K562 (cell line): Measurements from ENCODE around the gene NOL4L. TPM values are rescaled to one million over a fixed set of nuclear protein-coding genes. Genes with fewer than 3 reads are reported as not detected.

Experiments used
- ARNT ChIP-seq, 2 experiments: fragments of 450-650 bp; IDR thresholded peaks; 2 replicates each; pipeline ENCODE4 v1.6.1; 2016; ENCODE audit warnings: mild to moderate bottlenecking in 1 of 2
- C11orf30 ChIP-seq: fragments of 450-650 bp; IDR thresholded peaks from 2 replicates; pipeline ENCODE4 v1.6.1; 2016; ENCODE audit warnings: low read depth, mild to moderate bottlenecking
- CHD2 ChIP-seq: IDR thresholded peaks from 2 replicates; pipeline ENCODE4 v1.6.1; 2011; ENCODE audit warnings: low read depth, low read length
- EP400 ChIP-seq: fragments of 450-650 bp; IDR thresholded peaks from 2 replicates; pipeline ENCODE4 v1.6.1; 2017; ENCODE audit warnings: antibody characterized with exemption, mild to moderate bottlenecking, moderate library complexity
- MBD2 ChIP-seq: sonication (generic); IDR thresholded peaks from 2 replicates; pipeline ENCODE4 v1.6.1; 2016; ENCODE audit warnings: low read depth, borderline replicate concordance
- NFYB ChIP-seq: IDR thresholded peaks from 2 replicates; pipeline ENCODE4 v1.6.1; 2011; ENCODE audit warnings: mild to moderate bottlenecking, moderate library complexity; ENCODE audit not compliant: insufficient read length; ENCODE audit errors: extremely low read depth
- POLR2A ChIP-seq: fragments of 450-650 bp; conservative IDR thresholded peaks from 2 replicates; pipeline ENCODE4 v1.6.1; 2016
- POLR2G ChIP-seq: fragments of 200-400 bp; formaldehyde crosslinking; IDR thresholded peaks from 2 replicates; pipeline ENCODE4 v1.6.1; 2017; ENCODE audit warnings: low read depth, mild to moderate bottlenecking, antibody characterized with exemption, low read length, moderate library complexity
- PRMT5 ChIP-seq: sonication (generic); formaldehyde crosslinking; IDR thresholded peaks from 2 replicates; pipeline ENCODE4 v1.5.0; 2020; ENCODE audit warnings: missing genetic modification reagents
- RBFOX2 ChIP-seq: fragments of 200-400 bp; formaldehyde crosslinking; IDR thresholded peaks from 2 replicates; pipeline ENCODE4 v1.6.1; 2017; ENCODE audit warnings: low read depth, mild to moderate bottlenecking, low read length, moderate library complexity
- SNRNP70 ChIP-seq: fragments of 200-400 bp; formaldehyde crosslinking; optimal IDR thresholded peaks from 2 replicates; pipeline ENCODE3; 2017; ENCODE audit warnings: low read depth, low read length
- STAT5B ChIP-seq: fragments of 250-450 bp; sonication (Bioruptor Pico); IDR thresholded peaks from 2 replicates; pipeline ENCODE4 v1.8.0; 2021; ENCODE audit warnings: mild to moderate bottlenecking, inconsistent platforms
- ZNF134 ChIP-seq: fragments of 250-450 bp; sonication (Bioruptor Pico); conservative IDR thresholded peaks from 2 replicates; pipeline ENCODE4 v1.4.0; 2020
- ZNF551 ChIP-seq: fragments of 250-450 bp; sonication (Bioruptor Pico); IDR thresholded peaks from 2 replicates; pipeline ENCODE4 v1.5.0; 2021; ENCODE audit warnings: mild to moderate bottlenecking, moderate library complexity
- polyA plus RNA-seq, 8 experiments: library from polyadenylated mRNA; depleted of rRNA in 4 of 8; stranded (reverse) in 5 of 8; unstranded in 3 of 8; fragments of >200 nt; fragmentation: Nextera tagmentation in 2 of 8; fragmentation: Illumina TruSeq in 1 of 8; extraction: Ambion mirVana in 2 of 8; extraction: Trizol in 1 of 8; gene quantifications; 2 replicates each; pipeline versions ENCODE4 v1.2.1 to v1.2.3, GENCODE V29; 2011 to 2014; ENCODE audit warnings: inconsistent platforms in 1 of 8, missing spikeins in 1 of 8
- total RNA-seq, 7 experiments: library from RNA; depleted of rRNA in 6 of 7; stranded (reverse); fragments of >200 nt in 6 of 7; fragmentation: Illumina TruSeq in 2 of 7; extraction: Trizol in 2 of 7; gene quantifications; 2 replicates each; pipeline versions ENCODE4 v1.2.1 to v1.2.3, GENCODE V29; 2011 to 2021; ENCODE audit warnings: low replicate concordance in 1 of 7
- TF ChIP-seq, protein P1 (sequence below): fragments of 150-350 bp; conservative IDR thresholded peaks from 2 replicates; pipeline ENCODE4 v1.6.1; 2014; ENCODE audit warnings: low read length
- TF ChIP-seq, protein P2 (sequence below): fragments of 450-650 bp; IDR thresholded peaks from 2 replicates; pipeline ENCODE4 v1.6.1; 2018; ENCODE audit not compliant: partially characterized antibody
- TF ChIP-seq, protein P3 (sequence below): fragments of 150-350 bp; IDR thresholded peaks from 2 replicates; pipeline ENCODE4 v1.6.1; 2014; ENCODE audit warnings: low read depth, mild to moderate bottlenecking, low read length, borderline replicate concordance
- TF ChIP-seq, protein P4 (sequence below): sonication (generic); formaldehyde crosslinking; IDR thresholded peaks from 2 replicates; pipeline ENCODE4 v1.8.0; 2022; ENCODE audit warnings: missing genetic modification reagents, mild to moderate bottlenecking, moderate library complexity, borderline replicate concordance

Gene NOL4L
- total and polyA plus RNA-seq, 9 of the 15 experiments (the other 6 are each of a cell fraction or from before 2014, with no cell fraction given) = 5.1 to 36.2 (median 13.6) TPM

DNA sequence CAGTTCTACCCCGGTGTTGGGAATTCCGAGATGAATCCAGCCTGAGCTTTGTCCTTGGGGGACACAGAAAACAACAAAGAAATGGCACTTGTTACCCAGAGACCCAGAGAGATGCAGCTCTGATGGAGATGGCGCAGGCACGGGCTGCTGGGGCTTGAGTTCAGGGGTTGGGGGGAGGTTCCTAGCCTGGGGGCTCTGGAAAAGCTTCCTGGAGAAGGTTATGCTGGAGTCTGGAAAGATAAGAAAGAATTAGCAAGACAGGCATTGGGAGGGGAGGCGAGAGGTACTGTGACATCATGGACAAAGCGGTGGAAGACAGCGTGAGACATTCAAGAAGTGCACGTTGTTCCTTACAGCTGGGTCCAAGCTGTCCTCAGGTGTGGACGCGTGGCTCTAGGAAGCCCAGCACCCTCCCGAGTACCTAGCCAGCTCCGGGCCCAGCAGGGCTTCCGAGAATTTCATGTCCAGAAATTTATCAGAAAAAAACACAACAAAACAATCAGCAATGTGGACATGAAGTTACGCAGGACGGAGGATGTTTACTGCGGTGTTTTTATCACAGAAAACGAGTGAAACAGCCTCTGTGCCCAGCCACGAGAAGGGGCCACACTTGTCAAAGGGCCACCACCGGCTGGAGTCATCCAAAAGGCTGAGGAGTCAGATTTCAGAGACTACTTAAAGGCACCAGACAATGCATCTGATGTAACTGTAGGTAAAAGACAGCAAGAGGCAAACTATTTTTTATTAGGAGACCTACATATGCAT lies 49.1 kb upstream of the NOL4L start (continued):
- TF ChIP-seq, protein P1, sequence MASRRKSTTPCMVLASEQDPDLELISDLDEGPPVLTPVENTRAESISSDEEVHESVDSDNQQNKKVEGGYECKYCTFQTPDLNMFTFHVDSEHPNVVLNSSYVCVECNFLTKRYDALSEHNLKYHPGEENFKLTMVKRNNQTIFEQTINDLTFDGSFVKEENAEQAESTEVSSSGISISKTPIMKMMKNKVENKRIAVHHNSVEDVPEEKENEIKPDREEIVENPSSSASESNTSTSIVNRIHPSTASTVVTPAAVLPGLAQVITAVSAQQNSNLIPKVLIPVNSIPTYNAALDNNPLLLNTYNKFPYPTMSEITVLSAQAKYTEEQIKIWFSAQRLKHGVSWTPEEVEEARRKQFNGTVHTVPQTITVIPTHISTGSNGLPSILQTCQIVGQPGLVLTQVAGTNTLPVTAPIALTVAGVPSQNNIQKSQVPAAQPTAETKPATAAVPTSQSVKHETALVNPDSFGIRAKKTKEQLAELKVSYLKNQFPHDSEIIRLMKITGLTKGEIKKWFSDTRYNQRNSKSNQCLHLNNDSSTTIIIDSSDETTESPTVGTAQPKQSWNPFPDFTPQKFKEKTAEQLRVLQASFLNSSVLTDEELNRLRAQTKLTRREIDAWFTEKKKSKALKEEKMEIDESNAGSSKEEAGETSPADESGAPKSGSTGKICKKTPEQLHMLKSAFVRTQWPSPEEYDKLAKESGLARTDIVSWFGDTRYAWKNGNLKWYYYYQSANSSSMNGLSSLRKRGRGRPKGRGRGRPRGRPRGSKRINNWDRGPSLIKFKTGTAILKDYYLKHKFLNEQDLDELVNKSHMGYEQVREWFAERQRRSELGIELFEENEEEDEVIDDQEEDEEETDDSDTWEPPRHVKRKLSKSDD = no peak
- TF ChIP-seq, protein P2, sequence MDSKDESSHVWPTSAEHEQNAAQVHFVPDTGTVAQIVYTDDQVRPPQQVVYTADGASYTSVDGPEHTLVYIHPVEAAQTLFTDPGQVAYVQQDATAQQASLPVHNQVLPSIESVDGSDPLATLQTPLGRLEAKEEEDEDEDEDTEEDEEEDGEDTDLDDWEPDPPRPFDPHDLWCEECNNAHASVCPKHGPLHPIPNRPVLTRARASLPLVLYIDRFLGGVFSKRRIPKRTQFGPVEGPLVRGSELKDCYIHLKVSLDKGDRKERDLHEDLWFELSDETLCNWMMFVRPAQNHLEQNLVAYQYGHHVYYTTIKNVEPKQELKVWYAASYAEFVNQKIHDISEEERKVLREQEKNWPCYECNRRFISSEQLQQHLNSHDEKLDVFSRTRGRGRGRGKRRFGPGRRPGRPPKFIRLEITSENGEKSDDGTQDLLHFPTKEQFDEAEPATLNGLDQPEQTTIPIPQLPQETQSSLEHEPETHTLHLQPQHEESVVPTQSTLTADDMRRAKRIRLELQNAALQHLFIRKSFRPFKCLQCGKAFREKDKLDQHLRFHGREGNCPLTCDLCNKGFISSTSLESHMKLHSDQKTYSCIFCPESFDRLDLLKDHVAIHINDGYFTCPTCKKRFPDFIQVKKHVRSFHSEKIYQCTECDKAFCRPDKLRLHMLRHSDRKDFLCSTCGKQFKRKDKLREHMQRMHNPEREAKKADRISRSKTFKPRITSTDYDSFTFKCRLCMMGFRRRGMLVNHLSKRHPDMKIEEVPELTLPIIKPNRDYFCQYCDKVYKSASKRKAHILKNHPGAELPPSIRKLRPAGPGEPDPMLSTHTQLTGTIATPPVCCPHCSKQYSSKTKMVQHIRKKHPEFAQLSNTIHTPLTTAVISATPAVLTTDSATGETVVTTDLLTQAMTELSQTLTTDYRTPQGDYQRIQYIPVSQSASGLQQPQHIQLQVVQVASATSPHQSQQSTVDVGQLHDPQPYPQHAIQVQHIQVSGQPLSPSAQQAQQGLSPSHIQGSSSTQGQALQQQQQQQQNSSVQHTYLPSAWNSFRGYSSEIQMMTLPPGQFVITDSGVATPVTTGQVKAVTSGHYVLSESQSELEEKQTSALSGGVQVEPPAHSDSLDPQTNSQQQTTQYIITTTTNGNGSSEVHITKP = peak; percentile 30
- TF ChIP-seq ZNF134 (CRISPR knock-in tag) (no peak), ARNT (IDR thresholded peaks at IDR 0.05) (no peak; a peak in 1 of 4 replicates), PRMT5 (CRISPR knock-in tag) (no peak), STAT5B (CRISPR knock-in tag) (no peak), SNRNP70 (no peak), CHD2 (no peak), NFYB (no peak), MBD2 (no peak), POLR2G (peak; percentile 56; the same call in 1 of the 2 replicates), RBFOX2 (peak; percentile 64), ZNF551 (CRISPR knock-in tag) (no peak), C11orf30 (peak; percentile 18; the same call in 1 of the 2 replicates), EP400 (peak; percentile 76), POLR2A (0 out of 2 replicates have a peak, but pooled peaks have one; percentile 20)
- TF ChIP-seq, protein P3, sequence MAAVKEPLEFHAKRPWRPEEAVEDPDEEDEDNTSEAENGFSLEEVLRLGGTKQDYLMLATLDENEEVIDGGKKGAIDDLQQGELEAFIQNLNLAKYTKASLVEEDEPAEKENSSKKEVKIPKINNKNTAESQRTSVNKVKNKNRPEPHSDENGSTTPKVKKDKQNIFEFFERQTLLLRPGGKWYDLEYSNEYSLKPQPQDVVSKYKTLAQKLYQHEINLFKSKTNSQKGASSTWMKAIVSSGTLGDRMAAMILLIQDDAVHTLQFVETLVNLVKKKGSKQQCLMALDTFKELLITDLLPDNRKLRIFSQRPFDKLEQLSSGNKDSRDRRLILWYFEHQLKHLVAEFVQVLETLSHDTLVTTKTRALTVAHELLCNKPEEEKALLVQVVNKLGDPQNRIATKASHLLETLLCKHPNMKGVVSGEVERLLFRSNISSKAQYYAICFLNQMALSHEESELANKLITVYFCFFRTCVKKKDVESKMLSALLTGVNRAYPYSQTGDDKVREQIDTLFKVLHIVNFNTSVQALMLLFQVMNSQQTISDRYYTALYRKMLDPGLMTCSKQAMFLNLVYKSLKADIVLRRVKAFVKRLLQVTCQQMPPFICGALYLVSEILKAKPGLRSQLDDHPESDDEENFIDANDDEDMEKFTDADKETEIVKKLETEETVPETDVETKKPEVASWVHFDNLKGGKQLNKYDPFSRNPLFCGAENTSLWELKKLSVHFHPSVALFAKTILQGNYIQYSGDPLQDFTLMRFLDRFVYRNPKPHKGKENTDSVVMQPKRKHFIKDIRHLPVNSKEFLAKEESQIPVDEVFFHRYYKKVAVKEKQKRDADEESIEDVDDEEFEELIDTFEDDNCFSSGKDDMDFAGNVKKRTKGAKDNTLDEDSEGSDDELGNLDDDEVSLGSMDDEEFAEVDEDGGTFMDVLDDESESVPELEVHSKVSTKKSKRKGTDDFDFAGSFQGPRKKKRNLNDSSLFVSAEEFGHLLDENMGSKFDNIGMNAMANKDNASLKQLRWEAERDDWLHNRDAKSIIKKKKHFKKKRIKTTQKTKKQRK = no peak
- TF ChIP-seq, protein P4, sequence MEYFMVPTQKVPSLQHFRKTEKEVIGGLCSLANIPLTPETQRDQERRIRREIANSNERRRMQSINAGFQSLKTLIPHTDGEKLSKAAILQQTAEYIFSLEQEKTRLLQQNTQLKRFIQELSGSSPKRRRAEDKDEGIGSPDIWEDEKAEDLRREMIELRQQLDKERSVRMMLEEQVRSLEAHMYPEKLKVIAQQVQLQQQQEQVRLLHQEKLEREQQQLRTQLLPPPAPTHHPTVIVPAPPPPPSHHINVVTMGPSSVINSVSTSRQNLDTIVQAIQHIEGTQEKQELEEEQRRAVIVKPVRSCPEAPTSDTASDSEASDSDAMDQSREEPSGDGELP (CRISPR knock-in tag) = peak; percentile 88
